Testis (tissue), 3 donors: ENCODE measurements around the gene TYW1. TPM values are rescaled to one million over a fixed set of nuclear protein-coding genes. Genes with fewer than 3 reads are reported as not detected.

Source experiments
- DNase-seq: peaks from one replicate; pipeline ENCODE4 v3.0.0-alpha.2; 2019
- H3K27ac ChIP-seq, 2 donors: fragments of 200-600 bp; sonication (generic); one replicate each; pipeline ENCODE4 v1.5.1; 2019
- H3K27me3 ChIP-seq: fragments of 200-600 bp; sonication (generic); one replicate; pipeline ENCODE4 v1.5.1; 2019
- H3K36me3 ChIP-seq: fragments of 200-600 bp; sonication (generic); one replicate; pipeline ENCODE4 v1.5.1; 2017; ENCODE audit warnings: low read depth; ENCODE audit errors: missing control alignments
- H3K4me1 ChIP-seq: fragments of 200-600 bp; sonication (generic); one replicate; pipeline ENCODE4 v1.5.1; 2019
- H3K4me3 ChIP-seq, 2 donors: fragments of 200-600 bp; sonication (generic); one replicate each; pipeline ENCODE4 v1.5.1; 2017 to 2019
- H3K9me3 ChIP-seq: fragments of 200-600 bp; sonication (generic); one replicate; pipeline ENCODE4 v1.5.1; 2017
- POLR2A ChIP-seq: fragments of 450-650 bp; IDR thresholded peaks from one replicate; pipeline ENCODE4 v1.6.1; 2017; ENCODE audit warnings: antibody characterized with exemption, mild to moderate bottlenecking, moderate library complexity
- WGBS, 2 donors: methylation state at CpG; one replicate each; pipeline ENCODE4 v1.1.5; 2018; 5-methylcytosine and 5-hydroxymethylcytosine counted together
- intact Hi-C: fragments of 100-400 bp; cut with DNase I; formaldehyde crosslinking; loops from one replicate; pipeline ENCODE4 v1.15.1; 2023; ENCODE audit warnings: low total_unique reads
- polyA plus RNA-seq: library from polyadenylated mRNA; stranded (reverse); fragments of 350-450 nt; fragmentation: Illumina TruSeq; extraction: RNeasy Lipid Tissue Mini Kit (QIAGEN cat#74804); gene quantifications from one replicate; pipeline ENCODE4 v1.2.3, GENCODE V29; 2014; ENCODE audit warnings: low read depth, low replicate concordance; ENCODE audit not compliant: insufficient read depth
- total RNA-seq, 2 donors: library from RNA; depleted of rRNA; stranded (reverse); fragments of >200 nt; gene quantifications; one replicate each; pipeline ENCODE4 v1.2.3, GENCODE V29; 2016
- TF ChIP-seq, protein P1 (sequence below), 3 experiments: fragments of 450-650 bp in 2 of 3; fragments of 200-600 bp in 1 of 3; sonication (generic) in 1 of 3; IDR thresholded peaks; one replicate each; pipeline ENCODE4 v1.5.1; 2016 to 2019; ENCODE audit warnings: antibody characterized with exemption in 3 of 3, mild to moderate bottlenecking in 2 of 3, moderate library complexity in 1 of 3

Gene TYW1
- total and polyA plus RNA-seq, 3 donors from 2014 or later: 16.9 to 22.8 (median 21.7) TPM

DNA sequence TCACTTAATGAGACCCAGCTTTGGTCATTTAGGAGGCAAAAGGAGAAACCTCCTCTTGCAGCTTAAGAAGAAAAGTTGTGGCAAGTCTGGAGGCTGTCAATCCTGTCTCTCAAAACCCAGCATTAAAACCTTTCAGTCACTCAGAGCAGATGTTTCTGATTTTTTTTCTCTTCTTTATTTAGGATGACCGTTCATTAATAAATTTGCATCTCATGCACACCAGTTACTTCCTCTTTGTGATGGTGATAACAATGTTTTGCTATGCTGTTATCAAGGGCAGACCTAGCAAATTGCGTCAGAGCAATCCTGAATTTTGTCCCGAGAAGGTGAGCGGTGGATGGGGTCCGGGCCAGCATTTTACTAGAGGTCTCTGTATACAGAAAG lies 43.6 kb upstream of the TYW1 start:
- no peaks in the 10 kb centered on the region for H3K4me1 ChIP-seq
- intact Hi-C loops: no loop called here
- no peak overlapping the region for H3K27ac ChIP-seq
- DNase-seq: no peak
- WGBS, 2 donors: 90 to 94% methylated on average over 5 of the region's 5 CpGs
- no peaks in the 10 kb centered on the region for H3K36me3 ChIP-seq
- TF ChIP-seq, protein P1, sequence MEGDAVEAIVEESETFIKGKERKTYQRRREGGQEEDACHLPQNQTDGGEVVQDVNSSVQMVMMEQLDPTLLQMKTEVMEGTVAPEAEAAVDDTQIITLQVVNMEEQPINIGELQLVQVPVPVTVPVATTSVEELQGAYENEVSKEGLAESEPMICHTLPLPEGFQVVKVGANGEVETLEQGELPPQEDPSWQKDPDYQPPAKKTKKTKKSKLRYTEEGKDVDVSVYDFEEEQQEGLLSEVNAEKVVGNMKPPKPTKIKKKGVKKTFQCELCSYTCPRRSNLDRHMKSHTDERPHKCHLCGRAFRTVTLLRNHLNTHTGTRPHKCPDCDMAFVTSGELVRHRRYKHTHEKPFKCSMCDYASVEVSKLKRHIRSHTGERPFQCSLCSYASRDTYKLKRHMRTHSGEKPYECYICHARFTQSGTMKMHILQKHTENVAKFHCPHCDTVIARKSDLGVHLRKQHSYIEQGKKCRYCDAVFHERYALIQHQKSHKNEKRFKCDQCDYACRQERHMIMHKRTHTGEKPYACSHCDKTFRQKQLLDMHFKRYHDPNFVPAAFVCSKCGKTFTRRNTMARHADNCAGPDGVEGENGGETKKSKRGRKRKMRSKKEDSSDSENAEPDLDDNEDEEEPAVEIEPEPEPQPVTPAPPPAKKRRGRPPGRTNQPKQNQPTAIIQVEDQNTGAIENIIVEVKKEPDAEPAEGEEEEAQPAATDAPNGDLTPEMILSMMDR (IDR thresholded peaks at IDR 0.05): no peak
- no peak for TF ChIP-seq POLR2A
- H3K4me3 ChIP-seq: no peak overlapping the region
- no peaks in the 10 kb centered on the region for H3K9me3 ChIP-seq
- no peaks in the 10 kb centered on the region for H3K27me3 ChIP-seq

DNA sequence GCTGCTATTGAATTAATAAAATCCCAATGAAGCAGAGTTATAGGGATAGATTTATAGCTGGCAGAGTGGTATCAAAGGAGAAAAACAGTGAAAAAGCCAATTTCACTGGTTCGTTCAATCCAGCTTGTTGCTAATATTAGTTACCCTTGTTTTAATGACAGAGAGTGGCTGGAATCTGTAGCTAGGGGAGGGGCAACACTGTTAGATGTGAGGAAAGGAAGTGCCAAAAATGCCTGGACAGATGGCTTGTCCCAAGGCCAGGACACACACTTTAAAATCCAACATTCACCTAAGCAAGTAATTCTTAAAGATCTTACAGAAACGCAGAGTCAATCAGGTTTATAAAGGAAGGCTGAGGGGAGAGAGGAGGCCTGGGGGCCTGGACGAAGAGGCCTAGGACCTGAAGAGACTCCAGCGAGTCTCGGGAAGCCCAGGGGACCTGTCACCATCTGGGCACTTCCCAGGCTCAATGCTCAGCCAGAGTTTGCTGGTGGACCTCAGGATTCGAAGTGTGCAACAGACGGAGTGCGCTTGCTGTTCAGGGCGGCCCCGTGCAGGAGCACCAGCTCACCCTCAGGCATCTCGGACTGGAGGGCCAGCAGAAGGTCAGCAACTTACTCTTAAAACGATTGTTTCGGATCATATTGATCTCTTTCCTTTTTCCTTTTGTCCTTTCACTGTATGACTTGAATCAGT lies 38.9 kb upstream of the TYW1 start:
- Histone ChIP-seq H3K4me1 (no peaks in the 10 kb centered on the region), H3K4me3 (no peak overlapping the region), H3K27ac (no peak overlapping the region), H3K27me3 (no peaks in the 10 kb centered on the region), H3K9me3 (no peaks in the 10 kb centered on the region), H3K36me3 (no peaks in the 10 kb centered on the region)
- DNase-seq: no peak
- no peak for TF ChIP-seq POLR2A
- TF ChIP-seq, protein P1 (IDR thresholded peaks at IDR 0.05): no peak
- intact Hi-C loops: no loop called here
- WGBS, 2 donors: 78 to 88% methylated on average over 13 of the region's 13 CpGs

DNA sequence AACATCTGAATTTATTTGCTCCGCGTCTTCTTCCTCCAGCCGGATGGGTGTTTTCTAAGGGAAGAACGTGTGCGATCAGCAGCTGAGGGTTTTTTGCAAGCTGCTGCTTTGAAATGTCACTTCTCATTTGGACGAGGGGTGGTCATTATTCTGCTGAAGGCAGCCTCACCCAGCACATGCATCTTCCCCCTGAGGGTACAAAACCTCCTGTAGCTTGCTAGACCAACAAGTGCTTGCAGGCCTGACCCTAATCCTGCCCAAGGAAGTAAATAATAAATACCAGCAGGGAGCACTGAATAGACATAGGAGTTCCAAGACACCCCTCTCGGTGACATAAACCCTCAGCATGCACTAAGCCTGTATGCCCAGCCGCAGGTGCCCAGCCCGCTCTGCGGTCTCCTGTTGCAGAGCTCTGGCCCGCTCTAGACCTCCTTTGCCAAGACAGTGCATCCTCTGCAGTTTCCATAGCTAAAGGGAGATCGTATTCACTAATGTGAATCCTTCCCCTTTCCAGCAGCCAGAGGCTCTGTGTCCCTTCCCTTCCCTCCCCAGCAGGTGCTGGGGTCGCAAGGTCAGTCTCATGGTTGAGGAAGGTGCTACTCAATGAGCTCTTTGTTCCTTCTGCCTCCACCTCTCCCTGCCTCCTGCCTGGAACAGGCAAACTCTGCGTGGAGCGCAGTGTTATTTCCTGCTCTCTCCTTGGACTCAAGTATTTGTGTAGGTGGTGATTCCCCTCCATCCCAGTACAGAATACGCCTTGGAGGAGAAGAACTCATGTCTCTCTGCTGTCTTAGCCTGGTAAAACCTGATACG lies 37.9 kb upstream of the TYW1 start:
- H3K4me3 ChIP-seq: no peak overlapping the region
- no peaks in the 10 kb centered on the region for H3K9me3 ChIP-seq
- TF ChIP-seq, protein P1 (IDR thresholded peaks at IDR 0.05): no peak
- no peak for TF ChIP-seq POLR2A
- no peak for DNase-seq
- no peak overlapping the region for H3K27ac ChIP-seq
- no peaks in the 10 kb centered on the region for H3K27me3 ChIP-seq
- intact Hi-C loops: no loop called here
- no peaks in the 10 kb centered on the region for H3K36me3 ChIP-seq
- H3K4me1 ChIP-seq: no peaks in the 10 kb centered on the region
- 84 to 91% methylated on average over 15 to 17 of the region's 17 CpGs for WGBS, 2 donors

DNA sequence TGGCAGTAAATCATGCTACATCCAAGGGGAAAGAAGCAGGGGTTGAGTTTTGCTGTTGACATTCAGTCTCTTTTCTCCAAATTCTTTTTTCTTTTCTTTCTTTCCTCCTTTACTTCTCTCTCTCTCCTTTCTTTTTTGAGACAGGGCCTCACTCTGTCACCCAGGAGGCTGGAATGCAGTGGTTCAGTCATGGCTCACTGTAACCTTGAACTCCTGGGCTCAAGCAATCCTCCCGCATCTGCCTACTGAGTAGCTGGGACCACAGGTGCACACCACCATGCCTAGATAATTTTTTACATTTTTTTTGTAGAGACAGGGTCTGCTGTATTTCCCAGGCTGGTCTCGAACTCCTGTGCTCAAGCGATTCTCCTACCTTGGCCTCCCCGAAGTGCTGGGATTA lies 36.4 kb upstream of the TYW1 start:
- no peak for DNase-seq
- Histone ChIP-seq H3K36me3 (no peaks in the 10 kb centered on the region), H3K27ac (no peak overlapping the region), H3K27me3 (no peaks in the 10 kb centered on the region), H3K4me3 (no peak overlapping the region), H3K9me3 (no peaks in the 10 kb centered on the region), H3K4me1 (no peaks in the 10 kb centered on the region)
- intact Hi-C loops: no loop called here
- 77 to 88% methylated on average over 4 of the region's 4 CpGs for WGBS, 2 donors
- TF ChIP-seq POLR2A: no peak
- TF ChIP-seq, protein P1 (IDR thresholded peaks at IDR 0.05): no peak
